OCI-LY3 (cell line): ENCODE measurements around the gene TINAG.
A peak's percentile ranks its signal among the peaks of the same experiment; 100 is the strongest.

Experiments used
- H2AFZ ChIP-seq: fragments of 200-600, 300-600 bp; shearing (Covaris generic); 2 replicates; pipeline ENCODE4 v1.6.0; 2014; ENCODE audit warnings: antibody characterized with exemption, low read depth, low read length
- H3K27ac ChIP-seq: fragments of 200-600, 300-600 bp; sonication (generic); 2 replicates; pipeline ENCODE4 v1.5.1; 2014; ENCODE audit warnings: mild to moderate bottlenecking, low read length, moderate library complexity, mixed read lengths
- H3K27me3 ChIP-seq: fragments of 200-600, 300-600 bp; sonication (generic); 2 replicates; pipeline ENCODE4 v1.6.1; 2014; ENCODE audit warnings: low read depth, low read length, mixed read lengths
- H3K36me3 ChIP-seq: fragments of 200-600, 300-600 bp; sonication (generic); replicated peaks from 2 replicates; pipeline ENCODE3; 2014; ENCODE audit warnings: low read depth, low read length, mixed read lengths
- H3K4me1 ChIP-seq: fragments of 300-600, 200-600 bp; sonication (generic); 2 replicates; pipeline ENCODE4 v1.6.1; 2014; ENCODE audit warnings: low read length, mixed read lengths
- H3K4me2 ChIP-seq: fragments of 200-600, 300-600 bp; sonication (generic); 2 replicates; pipeline ENCODE4 v1.6.1; 2014; ENCODE audit warnings: low read length, mixed read lengths
- H3K4me3 ChIP-seq: fragments of 300-600, 200-600 bp; sonication (generic); 2 replicates; pipeline ENCODE4 v1.5.1; 2014; ENCODE audit warnings: antibody characterized with exemption, mild to moderate bottlenecking, low read length, moderate library complexity
- H3K79me2 ChIP-seq: fragments of 300-600, 200-600 bp; shearing (Covaris generic); 2 replicates; pipeline ENCODE4 v1.6.1; 2014; ENCODE audit warnings: mild to moderate bottlenecking, low read length, mixed read lengths
- H3K9ac ChIP-seq: fragments of 300-600, 200-600 bp; shearing (Covaris generic); 2 replicates; pipeline ENCODE4 v1.6.0; 2014; ENCODE audit warnings: mild to moderate bottlenecking, low read length, moderate library complexity
- H3K9me3 ChIP-seq: fragments of 200-600, 300-600 bp; shearing (Covaris generic); 2 replicates; pipeline ENCODE4 v1.6.1; 2014; ENCODE audit warnings: low read length, mixed read lengths; ENCODE audit not compliant: insufficient read depth
- H4K20me1 ChIP-seq: fragments of 200-600, 300-600 bp; sonication (generic); 2 replicates; pipeline ENCODE4 v1.6.1; 2016; ENCODE audit warnings: low read length, mixed read lengths; ENCODE audit not compliant: insufficient read depth
- EZH2phosphoT487 ChIP-seq: fragments of 200-600 bp; shearing (Covaris generic); IDR thresholded peaks from 2 replicates; pipeline ENCODE4 v1.6.1; 2018; ENCODE audit warnings: antibody characterized with exemption, mixed run types, low read depth
- TF ChIP-seq, protein P1 (sequence below): fragments of 200-600, 300-600 bp; sonication (generic); IDR thresholded peaks from 2 replicates; pipeline ENCODE4 v1.5.1; 2014; ENCODE audit warnings: antibody characterized with exemption, low read length, low read depth

TINAG gene

DNA sequence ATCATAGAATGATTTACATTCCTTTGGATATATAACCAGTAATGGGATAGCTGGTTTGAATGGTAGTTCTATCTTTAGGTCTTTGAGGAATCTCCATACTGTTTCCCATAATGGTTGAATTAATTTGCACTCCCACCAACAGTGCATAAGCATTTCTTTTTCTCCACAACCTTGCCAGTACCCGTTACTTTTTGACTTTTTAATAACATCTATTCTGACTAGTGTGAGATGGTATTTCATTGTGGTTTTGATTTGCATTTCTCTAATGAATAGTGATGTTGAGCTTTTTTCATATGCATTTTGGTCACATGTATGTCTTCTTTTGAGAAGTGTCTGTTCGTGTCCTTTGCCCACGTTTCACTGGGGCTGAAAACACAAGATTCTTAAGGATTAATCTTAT, 107.3 kb downstream of the TINAG start:
- no peak overlapping the region for H3K9ac ChIP-seq
- no peaks in the 10 kb centered on the region for H3K79me2 ChIP-seq
- H3K4me2 ChIP-seq, result no peak overlapping the region
- no peak overlapping the region for H2AFZ ChIP-seq
- no peaks in the 10 kb centered on the region for H3K27me3 ChIP-seq
- H3K9me3 ChIP-seq, result peaks cover 5% of the 10 kb centered on the region
- TF ChIP-seq EZH2phosphoT487, result no peak
- TF ChIP-seq, protein P1, sequence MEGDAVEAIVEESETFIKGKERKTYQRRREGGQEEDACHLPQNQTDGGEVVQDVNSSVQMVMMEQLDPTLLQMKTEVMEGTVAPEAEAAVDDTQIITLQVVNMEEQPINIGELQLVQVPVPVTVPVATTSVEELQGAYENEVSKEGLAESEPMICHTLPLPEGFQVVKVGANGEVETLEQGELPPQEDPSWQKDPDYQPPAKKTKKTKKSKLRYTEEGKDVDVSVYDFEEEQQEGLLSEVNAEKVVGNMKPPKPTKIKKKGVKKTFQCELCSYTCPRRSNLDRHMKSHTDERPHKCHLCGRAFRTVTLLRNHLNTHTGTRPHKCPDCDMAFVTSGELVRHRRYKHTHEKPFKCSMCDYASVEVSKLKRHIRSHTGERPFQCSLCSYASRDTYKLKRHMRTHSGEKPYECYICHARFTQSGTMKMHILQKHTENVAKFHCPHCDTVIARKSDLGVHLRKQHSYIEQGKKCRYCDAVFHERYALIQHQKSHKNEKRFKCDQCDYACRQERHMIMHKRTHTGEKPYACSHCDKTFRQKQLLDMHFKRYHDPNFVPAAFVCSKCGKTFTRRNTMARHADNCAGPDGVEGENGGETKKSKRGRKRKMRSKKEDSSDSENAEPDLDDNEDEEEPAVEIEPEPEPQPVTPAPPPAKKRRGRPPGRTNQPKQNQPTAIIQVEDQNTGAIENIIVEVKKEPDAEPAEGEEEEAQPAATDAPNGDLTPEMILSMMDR, result no peak
- no peak overlapping the region for H3K4me3 ChIP-seq
- H3K4me1 ChIP-seq, result no peaks in the 10 kb centered on the region
- H3K36me3 ChIP-seq, result peaks cover 5% of the 10 kb centered on the region
- no peak overlapping the region for H3K27ac ChIP-seq
- H4K20me1 ChIP-seq, result no peaks in the 10 kb centered on the region

DNA sequence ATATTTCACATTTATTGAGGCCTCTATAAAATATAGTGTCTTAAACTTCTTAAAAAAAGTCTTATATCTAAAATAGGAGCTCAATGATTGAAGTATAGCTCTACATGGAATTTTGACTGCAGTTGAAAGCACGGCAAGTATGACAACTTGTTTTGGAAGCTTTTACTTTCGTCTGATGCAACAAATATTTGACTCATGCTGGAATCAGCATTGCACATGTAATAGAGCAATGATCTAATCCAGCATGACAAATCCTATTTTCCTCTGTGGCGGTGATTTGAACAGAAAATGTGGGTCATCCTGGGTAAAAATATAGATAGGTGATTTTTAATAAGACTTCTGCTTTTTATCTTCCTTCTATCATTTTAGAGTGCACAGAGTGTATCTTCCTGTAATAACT, 111.6 kb downstream of the TINAG start:
- Histone ChIP-seq H3K27ac (no peak overlapping the region), H3K36me3 (peaks cover 5% of the 10 kb centered on the region), H3K79me2 (no peaks in the 10 kb centered on the region), H3K9ac (no peak overlapping the region), H3K9me3 (peaks cover 5% of the 10 kb centered on the region), H3K4me2 (no peak overlapping the region), H3K4me1 (peaks cover 17% of the 10 kb centered on the region), H2AFZ (no peak overlapping the region), H3K27me3 (no peaks in the 10 kb centered on the region), H4K20me1 (no peaks in the 10 kb centered on the region), H3K4me3 (no peak overlapping the region)
- TF ChIP-seq EZH2phosphoT487, result no peak
- TF ChIP-seq, protein P1, result no peak

DNA sequence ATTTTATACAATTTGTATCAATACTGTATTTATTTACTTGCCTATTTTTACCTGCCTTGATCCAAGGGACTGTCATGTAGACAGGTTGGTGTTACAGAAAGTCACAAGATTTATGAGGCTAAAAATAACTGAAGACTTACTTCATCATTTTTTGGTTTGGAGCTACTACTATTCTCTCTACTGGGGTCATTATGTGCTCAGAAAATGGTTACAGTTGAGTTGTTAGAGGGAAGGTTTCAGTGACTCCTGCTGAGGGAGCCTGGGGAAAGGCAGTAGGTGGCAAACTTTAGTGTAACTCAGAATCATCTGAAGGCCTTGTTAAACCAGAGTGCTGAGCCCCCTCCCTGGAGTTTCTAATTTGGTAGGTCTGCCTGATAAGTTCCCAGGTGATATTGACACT, 118.8 kb downstream of the TINAG start:
- Histone ChIP-seq H3K36me3 (no peaks in the 10 kb centered on the region), H3K4me3 (no peak overlapping the region), H3K79me2 (no peaks in the 10 kb centered on the region), H4K20me1 (no peaks in the 10 kb centered on the region), H2AFZ (no peak overlapping the region), H3K27me3 (no peaks in the 10 kb centered on the region), H3K9me3 (no peaks in the 10 kb centered on the region), H3K27ac (0 out of 2 replicates have a peak overlapping the region, but pooled peaks have one; percentile 1), H3K9ac (no peak overlapping the region), H3K4me2 (peak overlapping the region; percentile 10), H3K4me1 (peaks cover 58% of the 10 kb centered on the region)
- TF ChIP-seq, protein P1, result no peak
- no peak for TF ChIP-seq EZH2phosphoT487

DNA sequence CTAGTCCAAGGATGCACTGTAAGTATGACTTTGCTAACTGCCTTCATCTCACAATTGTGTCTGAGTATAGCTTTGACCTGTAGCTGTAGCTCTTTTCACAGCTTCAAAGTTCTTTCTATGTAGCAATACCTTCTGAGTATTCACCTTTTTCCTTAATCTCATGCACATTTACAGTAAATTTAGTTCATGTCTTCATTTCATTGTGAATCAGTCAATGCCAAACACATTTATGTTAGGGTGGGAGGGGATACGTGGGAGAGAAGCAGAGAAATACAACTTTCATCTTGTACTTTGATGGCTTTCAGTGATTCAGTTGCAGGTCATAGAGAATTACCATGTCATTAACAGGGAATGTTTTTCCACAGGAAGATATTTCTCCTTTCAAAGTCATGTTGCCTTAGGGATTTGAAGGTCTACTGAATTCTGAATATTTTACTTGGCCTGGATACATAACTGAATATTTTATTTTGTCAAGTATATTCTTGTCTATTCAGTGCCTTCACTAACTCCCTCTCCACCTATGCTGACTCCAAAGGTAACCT, 119.2 kb downstream of the TINAG start:
- no peaks in the 10 kb centered on the region for H3K36me3 ChIP-seq
- H3K4me3 ChIP-seq, result 0 out of 2 replicates have a peak overlapping the region, but pooled peaks have one; percentile 18
- peaks cover 62% of the 10 kb centered on the region for H3K4me1 ChIP-seq
- no peak overlapping the region for H2AFZ ChIP-seq
- H3K79me2 ChIP-seq, result no peaks in the 10 kb centered on the region
- no peaks in the 10 kb centered on the region for H3K9me3 ChIP-seq
- no peaks in the 10 kb centered on the region for H4K20me1 ChIP-seq
- no peak for TF ChIP-seq EZH2phosphoT487
- TF ChIP-seq, protein P1, result no peak
- H3K4me2 ChIP-seq, result peak overlapping the region; percentile 66
- no peak overlapping the region for H3K9ac ChIP-seq
- H3K27me3 ChIP-seq, result no peaks in the 10 kb centered on the region
- H3K27ac ChIP-seq, result 0 out of 2 replicates have a peak overlapping the region, but pooled peaks have one; percentile 1
